Neuronal stem cell (in vitro differentiated cells): Measurements from ENCODE around the gene SH3PXD2A.

Experiments used
- DNase-seq: peaks from one replicate; pipeline ENCODE4 v3.0.0-alpha.2; 2013; ENCODE audit warnings: low spot score
- H2AFZ ChIP-seq: one replicate; pipeline ENCODE4 v1.6.1; 2013; ENCODE audit warnings: mild to moderate bottlenecking, low read length, inconsistent platforms
- H2AK5ac ChIP-seq: 2 replicates; pipeline ENCODE4 v1.6.1; 2013; ENCODE audit warnings: low read depth, mild to moderate bottlenecking, inconsistent platforms, low read length, moderate library complexity, mixed read lengths
- H2BK120ac ChIP-seq: 2 replicates; pipeline ENCODE4 v1.6.1; 2013; ENCODE audit warnings: low read depth, mild to moderate bottlenecking, inconsistent platforms, low read length, moderate library complexity, mixed read lengths
- H2BK12ac ChIP-seq: one replicate; pipeline ENCODE4 v1.6.1; 2013; ENCODE audit warnings: low read length, inconsistent platforms
- H2BK15ac ChIP-seq: 2 replicates; pipeline ENCODE4 v1.6.1; 2013; ENCODE audit warnings: mild to moderate bottlenecking, low read length, inconsistent platforms, mixed read lengths
- H2BK5ac ChIP-seq: one replicate; pipeline ENCODE4 v1.6.1; 2013; ENCODE audit warnings: inconsistent platforms, mild to moderate bottlenecking, low read length, moderate library complexity
- H3K14ac ChIP-seq: one replicate; pipeline ENCODE4 v1.6.1; 2013; ENCODE audit warnings: low read length, inconsistent platforms
- H3K18ac ChIP-seq: 2 replicates; pipeline ENCODE4 v1.6.1; 2013; ENCODE audit warnings: low read length, inconsistent platforms
- H3K23ac ChIP-seq: 2 replicates; pipeline ENCODE4 v1.6.1; 2013; ENCODE audit warnings: low read depth, mild to moderate bottlenecking, mixed read lengths, low read length, inconsistent platforms; ENCODE audit not compliant: poor library complexity
- H3K27ac ChIP-seq: replicated peaks from 3 replicates; pipeline ENCODE4 v1.5.1; 2013; ENCODE audit warnings: low read length, inconsistent platforms
- H3K27me3 ChIP-seq, 3 experiments: 2 replicates each; pipeline ENCODE4 v1.6.1; 2013; ENCODE audit warnings: low read length in 3 of 3, mild to moderate bottlenecking in 2 of 3, inconsistent platforms in 1 of 3, low read depth in 1 of 3, mixed read lengths in 1 of 3, moderate library complexity in 1 of 3; ENCODE audit not compliant: control insufficient read depth in 3 of 3, insufficient read depth in 3 of 3
- H3K36me3 ChIP-seq, 2 donors: replicated peaks in 1 of 2; 2 replicates each; pipeline ENCODE4 v1.6.1; 2013; ENCODE audit warnings: low read length in 2 of 2; ENCODE audit not compliant: control insufficient read depth in 2 of 2, insufficient read depth in 2 of 2
- H3K4ac ChIP-seq: 2 replicates; pipeline ENCODE4 v1.6.1; 2013; ENCODE audit warnings: inconsistent platforms, mild to moderate bottlenecking, low read length, moderate library complexity
- H3K4me1 ChIP-seq, 2 donors: 1 replicate in 1 of 2; 2 replicates in 1 of 2; pipeline ENCODE4 v1.6.1; 2013; ENCODE audit warnings: low read length in 2 of 2, low read depth in 1 of 2; ENCODE audit not compliant: control insufficient read depth in 2 of 2, insufficient read depth in 1 of 2
- H3K4me2 ChIP-seq: one replicate; pipeline ENCODE4 v1.6.1; 2013; ENCODE audit warnings: mild to moderate bottlenecking, low read length, inconsistent platforms; ENCODE audit not compliant: insufficient read depth, poor library complexity, severe bottlenecking
- H3K4me3 ChIP-seq, 2 donors: 2 replicates each; pipeline ENCODE4 v1.5.1; 2013; ENCODE audit warnings: low read length in 2 of 2, mild to moderate bottlenecking in 2 of 2, inconsistent platforms in 1 of 2, moderate library complexity in 1 of 2
- H3K79me1 ChIP-seq: one replicate; pipeline ENCODE4 v1.6.1; 2013; ENCODE audit warnings: low read depth, mild to moderate bottlenecking, inconsistent platforms, low read length, moderate library complexity
- H3K9ac ChIP-seq: one replicate; pipeline ENCODE4 v1.6.1; 2013; ENCODE audit warnings: mild to moderate bottlenecking, low read depth, low read length, inconsistent platforms; ENCODE audit not compliant: poor library complexity
- H3K9me3 ChIP-seq, 2 donors: replicated peaks in 1 of 2; 2 replicates each; pipeline versions ENCODE3 to v1.6.1; 2013; ENCODE audit warnings: low read length in 2 of 2, mild to moderate bottlenecking in 2 of 2, inconsistent platforms in 1 of 2, low read depth in 1 of 2, mixed read lengths in 1 of 2, moderate library complexity in 1 of 2; ENCODE audit not compliant: control insufficient read depth in 2 of 2, insufficient read depth in 1 of 2
- H4K8ac ChIP-seq: one replicate; pipeline ENCODE4 v1.6.1; 2013; ENCODE audit warnings: low read depth, mild to moderate bottlenecking, inconsistent platforms, low read length, moderate library complexity
- H4K91ac ChIP-seq: one replicate; pipeline ENCODE4 v1.6.1; 2013; ENCODE audit warnings: low read length, low read depth, mild to moderate bottlenecking, inconsistent platforms; ENCODE audit not compliant: poor library complexity
- WGBS, 2 donors: extraction: QIAGEN DNeasy Blood & Tissue Kit; methylation state at CpG; one replicate each; pipeline ENCODE4 v1.1.7; 2013; ENCODE audit warnings: missing lambda C conversion rate in 2 of 2, mixed read lengths in 1 of 2; ENCODE audit not compliant: insufficient read length in 2 of 2, insufficient replicate concordance in 1 of 2; ENCODE audit errors: extremely low coverage in 2 of 2; 5-methylcytosine and 5-hydroxymethylcytosine counted together

Gene SH3PXD2A

GRCh38 chr10:103653581-103654037 is 201.8 kb downstream of the SH3PXD2A start:
- no CpG with 5 or more reads among the region's 8 CpGs for WGBS, 2 donors

GRCh38 chr10:103652599-103653281 is 202.6 kb downstream of the SH3PXD2A start:
- Histone ChIP-seq H3K4ac (peak overlapping the region; percentile 46), H4K8ac (no peak overlapping the region), H2BK120ac (no peak overlapping the region), H3K18ac (no peak overlapping the region), H2BK5ac (peak overlapping the region; percentile 68), H3K36me3 (peaks cover 0 to 3% of the 10 kb centered on the region in 2 donors), H3K27me3 (no peaks in the 10 kb centered on the region), H2BK12ac (no peak overlapping the region), H3K27ac (no peak overlapping the region), H3K79me1 (no peaks in the 10 kb centered on the region), H3K9ac (peak overlapping the region; percentile 60), H4K91ac (no peak overlapping the region), H2AK5ac (no peak overlapping the region), H2BK15ac (no peak overlapping the region), H2AFZ (no peak overlapping the region), H3K4me3 (no peak overlapping the region), H3K9me3 (peaks cover 5% of the 10 kb centered on the region in 2 donors), H3K4me1 (peaks cover 0 to 30% of the 10 kb centered on the region in 2 donors), H3K4me2 (no peak overlapping the region), H3K23ac (no peak overlapping the region), H3K14ac (no peak overlapping the region)
- no peak for DNase-seq
- no CpG with 5 or more reads among the region's 15 CpGs for WGBS, 2 donors

More at GRCh38 chr10:103653581-103654037, 201.8 kb downstream of the SH3PXD2A start:
- Histone ChIP-seq H2AFZ (no peak overlapping the region), H3K79me1 (no peaks in the 10 kb centered on the region), H3K4me3 (no peak overlapping the region), H3K23ac (peak overlapping the region; percentile 43), H3K9me3 (peaks cover 5 to 7% of the 10 kb centered on the region in 2 donors), H2BK120ac (no peak overlapping the region), H2BK12ac (peak overlapping the region; percentile 10), H3K27me3 (no peaks in the 10 kb centered on the region), H4K8ac (no peak overlapping the region), H2BK5ac (no peak overlapping the region), H3K18ac (peak overlapping the region; percentile 61), H3K4me2 (no peak overlapping the region), H4K91ac (peak overlapping the region; percentile 57), H3K4ac (no peak overlapping the region), H3K27ac (no peak overlapping the region), H2AK5ac (peak overlapping the region; percentile 2), H3K4me1 (peaks cover 2 to 21% of the 10 kb centered on the region in 2 donors), H3K36me3 (peaks cover 0 to 3% of the 10 kb centered on the region in 2 donors), H2BK15ac (peak overlapping the region; percentile 13), H3K14ac (peak overlapping the region; percentile 73), H3K9ac (no peak overlapping the region)
- DNase-seq: no peak

GRCh38 chr10:103651783-103652476 is 203.4 kb downstream of the SH3PXD2A start:
- Histone ChIP-seq H3K79me1 (no peaks in the 10 kb centered on the region), H3K4me3 (no peak overlapping the region), H2AFZ (no peak overlapping the region), H3K4me1 (peaks cover 0 to 30% of the 10 kb centered on the region in 2 donors), H3K9me3 (no peaks in the 10 kb centered on the region), H3K36me3 (no peaks in the 10 kb centered on the region), H3K4me2 (no peak overlapping the region), H4K91ac (no peak overlapping the region), H3K27me3 (no peaks in the 10 kb centered on the region), H3K14ac (no peak overlapping the region), H4K8ac (no peak overlapping the region), H2BK5ac (no peak overlapping the region), H3K27ac (no peak overlapping the region), H2BK12ac (no peak overlapping the region), H3K18ac (no peak overlapping the region), H3K4ac (no peak overlapping the region), H2AK5ac (no peak overlapping the region), H3K23ac (no peak overlapping the region), H3K9ac (no peak overlapping the region), H2BK15ac (no peak overlapping the region), H2BK120ac (no peak overlapping the region)
- DNase-seq: no peak
- no CpG with 5 or more reads among the region's 10 CpGs for WGBS, 2 donors

GRCh38 chr10:103651333-103651732 is 204.0 kb downstream of the SH3PXD2A start:
- H3K4me1 ChIP-seq: peaks cover 0 to 30% of the 10 kb centered on the region in 2 donors
- H4K91ac ChIP-seq: no peak overlapping the region
- H3K4me2 ChIP-seq: no peak overlapping the region
- H4K8ac ChIP-seq: no peak overlapping the region
- H3K4ac ChIP-seq: no peak overlapping the region
- no peaks in the 10 kb centered on the region for H3K9me3 ChIP-seq
- H3K14ac ChIP-seq: no peak overlapping the region
- H2BK12ac ChIP-seq: no peak overlapping the region
- DNase-seq: no peak
- no peak overlapping the region for H2BK120ac ChIP-seq
- no peak overlapping the region for H2AFZ ChIP-seq
- H3K9ac ChIP-seq: no peak overlapping the region
- H3K27me3 ChIP-seq: no peaks in the 10 kb centered on the region
- H2AK5ac ChIP-seq: no peak overlapping the region
- H3K79me1 ChIP-seq: no peaks in the 10 kb centered on the region
- H3K23ac ChIP-seq: no peak overlapping the region
- H3K18ac ChIP-seq: no peak overlapping the region
- no peak overlapping the region for H3K27ac ChIP-seq
- H2BK5ac ChIP-seq: no peak overlapping the region
- H2BK15ac ChIP-seq: no peak overlapping the region
- WGBS, 2 donors: no CpG with 5 or more reads among the region's 1 CpG
- H3K36me3 ChIP-seq: no peaks in the 10 kb centered on the region
- no peak overlapping the region for H3K4me3 ChIP-seq
